GM21367 (cell line): ENCODE measurements around the gene DGCR6L.
"Not testable (repeated sequence)": the region's sequence is repeated elsewhere in the genome, so short reads cannot be mapped to it uniquely, and the experiment has no call there.

Experiments
- ATAC-seq: cut with Tn5 transposase; IDR thresholded peaks from one replicate; pipeline ENCODE4 v1.9.1; 2021; ENCODE audit not compliant: unreplicated experiment

The DGCR6L gene

DNA sequence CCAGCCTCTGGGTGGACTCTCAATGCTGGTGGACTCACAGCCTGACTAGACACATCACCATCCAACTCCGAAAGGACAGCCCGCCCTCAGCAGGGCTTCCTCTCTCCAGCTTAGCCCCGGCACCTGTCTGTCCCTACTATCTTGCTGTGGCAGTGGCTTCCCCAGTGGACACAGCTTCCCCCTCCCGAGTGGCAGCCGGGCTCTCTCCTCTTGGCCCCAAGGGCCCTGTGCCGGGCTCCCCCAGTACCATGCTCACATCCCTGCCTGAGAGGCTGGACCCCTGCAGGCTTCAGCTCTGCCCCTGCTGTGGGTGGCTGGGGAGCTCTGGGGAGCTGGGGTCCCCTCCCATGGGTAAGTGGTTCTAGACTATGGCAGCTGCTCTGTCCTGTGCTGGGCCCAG lies 9.1 kb downstream of the DGCR6L start:
- not testable (repeated sequence) for ATAC-seq

DNA sequence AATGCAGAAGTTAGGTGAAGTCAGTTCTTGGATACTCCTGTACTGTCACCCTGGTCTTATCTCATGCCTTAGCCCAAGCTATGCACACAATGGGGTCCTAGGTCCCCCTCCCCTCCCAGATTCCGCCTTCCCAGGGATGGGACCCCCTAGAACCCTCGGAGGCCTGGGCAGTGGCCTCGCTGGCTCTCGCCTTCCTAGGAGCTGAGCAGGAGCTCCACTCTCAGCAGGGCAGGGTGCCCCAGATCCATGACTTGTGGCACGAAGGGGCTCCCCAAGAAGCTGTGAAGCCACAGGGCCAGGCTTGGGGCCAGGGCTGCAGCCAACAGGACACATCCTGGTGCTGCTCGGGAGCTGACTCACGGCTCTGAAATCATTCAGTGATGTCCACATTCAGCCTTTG lies 9.7 kb downstream of the DGCR6L start:
- ATAC-seq: not testable (repeated sequence)

DNA sequence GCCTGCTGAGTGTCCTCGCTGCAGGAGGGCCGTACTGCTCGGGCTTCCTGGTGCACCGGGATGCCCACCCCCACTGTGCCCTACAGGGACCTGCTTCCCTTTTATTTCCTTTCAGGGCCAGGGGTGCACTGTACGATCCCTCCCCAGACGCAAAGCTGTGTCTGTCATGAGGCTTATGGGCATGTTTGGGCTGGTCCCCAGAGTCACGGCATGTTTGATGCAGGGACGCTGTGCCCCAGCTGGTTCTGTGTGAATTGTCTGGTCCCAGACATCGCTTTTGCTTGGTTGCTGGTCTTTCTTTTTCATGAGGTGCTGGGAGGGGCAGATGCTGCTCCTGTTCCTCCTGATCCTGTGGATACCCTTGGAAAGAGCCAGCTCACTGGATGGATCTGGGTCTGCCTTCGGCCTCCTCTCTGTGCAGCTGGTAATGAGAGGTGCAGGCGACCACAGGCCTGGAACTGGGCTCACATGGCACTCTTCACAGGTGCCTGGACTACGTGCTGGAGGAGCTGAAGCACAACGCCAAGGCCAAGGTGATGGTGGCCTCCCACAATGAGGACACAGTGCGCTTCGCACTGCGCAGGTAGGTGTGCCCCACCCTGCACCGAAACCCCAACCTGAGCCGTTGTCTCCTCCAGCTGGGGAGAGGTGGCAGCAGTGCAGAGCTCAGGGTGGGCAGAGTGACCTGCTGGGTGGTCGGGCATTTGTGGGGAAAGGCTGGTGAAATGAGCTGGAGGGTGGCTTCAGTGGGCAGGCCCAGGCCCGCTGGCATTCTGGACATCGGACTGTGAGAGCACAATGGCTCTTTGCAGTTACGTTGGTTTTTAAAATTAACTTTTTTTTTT lies 10.8 kb downstream of the DGCR6L start:
- ATAC-seq: not testable (repeated sequence)

DNA sequence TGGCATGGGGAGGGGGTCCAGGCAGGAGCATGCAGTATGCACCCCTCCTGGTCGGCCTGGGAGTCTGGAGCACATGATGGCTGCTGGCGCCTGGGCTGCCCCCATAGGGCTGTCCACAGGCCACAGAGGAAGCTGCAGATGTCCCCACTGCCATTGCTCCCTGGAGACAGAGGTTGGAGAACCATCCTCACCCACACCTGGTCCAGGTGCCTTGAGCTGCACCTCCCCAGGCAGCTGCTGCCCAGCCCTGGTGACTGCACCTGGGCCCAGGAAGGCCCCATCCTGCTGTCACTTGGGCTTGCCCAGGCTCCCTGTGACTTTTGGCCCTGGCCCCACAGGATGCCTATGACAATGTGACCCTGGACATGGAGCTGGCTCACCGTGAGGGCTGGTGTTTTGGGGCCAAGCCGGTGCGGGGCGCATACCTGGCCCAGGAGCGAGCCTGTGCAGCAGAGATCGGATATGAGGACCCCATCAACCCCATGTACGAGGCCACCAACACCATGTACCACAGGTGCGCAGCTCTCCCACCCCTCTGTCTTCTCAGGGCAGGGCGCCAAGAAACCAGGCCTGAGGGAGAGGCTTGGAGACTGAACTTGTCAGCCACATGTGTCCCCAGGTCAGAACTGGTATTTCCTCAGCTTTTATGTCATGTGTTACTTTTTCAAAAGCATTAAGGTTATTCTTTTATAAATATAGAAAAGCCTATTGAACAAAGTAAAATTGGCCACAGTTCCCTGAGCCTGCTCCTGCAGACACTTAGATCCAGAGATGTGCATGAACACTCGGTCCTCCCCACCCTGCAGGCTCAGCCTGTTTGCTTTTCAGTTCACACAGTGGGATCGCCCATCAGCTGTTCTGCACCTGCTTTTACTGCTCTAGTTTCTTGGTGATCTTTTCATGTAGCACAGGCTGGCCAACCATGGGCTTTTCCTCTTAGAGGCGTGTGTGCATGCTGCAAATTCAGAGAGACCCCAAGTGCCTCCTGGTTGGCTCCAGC lies 12.1 kb downstream of the DGCR6L start:
- ATAC-seq: not testable (repeated sequence)

DNA sequence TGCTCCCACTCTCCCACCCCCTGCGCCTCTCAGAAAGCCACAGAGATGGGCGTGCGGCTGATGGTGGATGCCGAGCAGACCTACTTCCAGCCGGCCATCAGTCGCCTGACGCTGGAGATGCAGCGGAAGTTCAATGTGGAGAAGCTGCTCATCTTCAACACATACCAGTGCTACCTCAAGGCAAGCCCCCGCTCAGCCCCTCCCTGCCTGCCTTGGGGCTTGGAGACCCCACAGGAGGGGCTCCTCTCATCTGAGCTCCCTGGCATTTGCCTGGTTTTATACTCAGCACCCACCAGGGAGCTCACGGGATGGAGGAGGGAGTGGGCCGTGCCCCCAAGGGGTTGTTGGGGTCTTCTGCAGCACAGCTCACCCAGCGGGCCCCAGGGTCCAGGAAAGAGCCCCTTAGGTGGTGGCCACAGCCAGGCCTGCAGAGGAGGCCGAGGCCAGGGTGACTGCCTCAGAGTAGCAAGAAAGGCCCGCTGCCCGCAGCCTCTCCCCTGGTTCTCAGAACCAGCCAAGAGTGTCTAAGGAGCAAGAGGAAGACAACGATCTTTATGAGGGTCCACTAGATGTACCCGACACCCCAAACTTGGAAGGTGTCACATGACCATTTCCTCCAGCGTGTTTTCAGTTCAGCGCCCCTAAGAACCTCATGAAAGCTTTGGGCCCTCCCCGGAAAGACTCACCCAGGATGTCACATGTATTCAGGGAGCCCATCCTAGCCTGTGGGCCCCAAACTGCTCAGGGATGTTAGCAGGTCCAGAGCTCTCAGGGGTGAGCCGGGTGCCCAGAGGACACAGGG lies 13.0 kb downstream of the DGCR6L start:
- ATAC-seq: not testable (repeated sequence)

DNA sequence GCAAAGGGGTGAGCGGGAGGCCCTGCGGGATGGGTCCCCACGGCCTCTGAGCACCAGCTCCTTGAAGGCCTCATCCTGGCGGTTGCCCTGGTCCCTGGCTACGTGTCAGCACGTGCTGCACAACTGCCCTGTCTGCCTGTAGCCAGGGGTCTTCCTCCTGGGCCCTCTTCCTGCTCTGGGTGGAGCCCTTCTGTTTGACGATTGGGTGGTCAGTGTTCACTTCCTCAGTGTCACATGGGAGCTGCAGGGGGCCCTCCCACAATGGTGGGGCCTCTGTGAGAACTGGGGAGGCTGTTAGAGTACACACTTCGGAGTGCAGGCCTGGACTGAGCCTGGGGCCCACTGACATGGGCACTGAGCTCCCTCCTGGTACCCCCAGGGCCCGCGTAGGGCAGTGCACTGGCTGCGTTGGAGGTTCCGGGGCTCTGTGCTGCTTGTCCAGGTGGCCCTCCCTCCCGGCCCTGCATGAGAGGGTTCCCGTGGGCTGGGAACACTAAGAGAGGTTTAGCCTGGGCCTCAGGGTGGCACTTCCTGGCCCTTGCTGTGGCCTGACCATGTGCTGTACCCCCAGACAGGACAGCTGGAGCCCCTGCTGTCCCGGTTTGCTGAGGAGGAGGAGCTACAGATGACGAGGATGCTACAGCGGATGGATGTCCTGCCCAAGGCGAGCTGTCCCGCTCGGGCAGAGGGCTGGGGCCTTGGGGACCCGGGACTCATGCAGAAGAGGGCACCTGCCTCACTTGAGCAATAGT lies 13.8 kb downstream of the DGCR6L start:
- no peak for ATAC-seq

- not testable (repeated sequence) for ATAC-seq
Observed at GRCh38 chr22:20305230-20305893, 14.5 kb downstream of the DGCR6L start.

GRCh38 chr22:20304646-20305045 lies 15.2 kb downstream of the DGCR6L start:
- ATAC-seq: no peak

DNA sequence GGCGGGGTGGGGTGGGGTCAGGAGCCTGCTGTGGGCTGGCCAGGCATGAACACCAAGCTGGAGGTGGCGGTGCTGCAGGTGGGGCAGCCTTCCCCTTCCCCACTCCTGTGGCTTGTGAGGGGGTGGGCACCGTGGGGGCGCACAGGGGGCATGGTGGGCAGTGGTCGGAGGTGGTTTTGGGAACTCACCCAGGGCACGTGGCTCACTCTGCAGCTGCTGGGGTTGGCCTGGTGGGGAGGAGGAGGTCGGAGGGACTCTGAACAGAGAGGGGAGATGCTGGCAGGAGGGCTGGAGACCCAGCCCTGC lies 16.7 kb downstream of the DGCR6L start:
- ATAC-seq: not testable (repeated sequence)

GRCh38 chr22:20302438-20303228 lies 17.2 kb downstream of the DGCR6L start:
- no peak for ATAC-seq

GRCh38 chr22:20299746-20300136 lies 20.1 kb downstream of the DGCR6L start:
- no peak for ATAC-seq

GRCh38 chr22:20298803-20299745 lies 20.8 kb downstream of the DGCR6L start:
- no peak for ATAC-seq

DNA sequence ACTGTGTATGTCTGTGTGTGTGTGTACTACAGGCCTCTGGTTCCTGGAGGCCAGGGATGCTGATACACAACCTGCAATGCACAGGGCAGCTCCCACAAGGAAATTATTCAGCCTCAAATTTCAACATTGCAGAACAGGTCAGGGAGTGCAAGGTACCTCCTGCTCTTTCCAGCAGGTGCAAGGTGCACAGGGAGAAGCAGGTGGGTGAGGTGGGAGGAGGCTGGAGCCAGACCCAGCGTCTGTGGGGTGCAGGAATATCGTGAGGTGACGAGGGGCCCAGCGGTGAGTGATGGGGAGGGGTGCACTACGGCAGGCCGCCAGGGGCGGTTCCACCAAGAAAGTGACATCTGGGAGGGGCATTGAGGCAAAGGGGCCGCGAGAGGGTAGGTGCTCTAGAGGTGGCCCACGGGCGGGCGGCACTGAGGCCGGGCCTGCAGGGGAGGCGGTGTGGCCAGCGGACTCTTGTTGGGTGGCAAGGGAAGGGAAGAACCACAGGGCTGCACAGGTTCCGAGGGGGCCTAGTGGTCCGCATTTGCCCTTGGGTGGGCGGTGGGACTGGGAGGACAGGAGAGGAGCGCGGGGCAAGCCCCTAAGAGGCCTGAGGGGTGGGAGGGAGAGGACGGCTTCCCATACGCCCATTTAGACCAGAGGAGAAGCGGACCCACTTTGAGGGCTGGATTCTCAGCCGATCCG lies 21.6 kb downstream of the DGCR6L start:
- no peak for ATAC-seq

- ATAC-seq: no peak
Observed at GRCh38 chr22:20297414-20298109, 22.3 kb downstream of the DGCR6L start.

- ATAC-seq: no peak
Observed at GRCh38 chr22:20296598-20296997, 23.3 kb downstream of the DGCR6L start.

DNA sequence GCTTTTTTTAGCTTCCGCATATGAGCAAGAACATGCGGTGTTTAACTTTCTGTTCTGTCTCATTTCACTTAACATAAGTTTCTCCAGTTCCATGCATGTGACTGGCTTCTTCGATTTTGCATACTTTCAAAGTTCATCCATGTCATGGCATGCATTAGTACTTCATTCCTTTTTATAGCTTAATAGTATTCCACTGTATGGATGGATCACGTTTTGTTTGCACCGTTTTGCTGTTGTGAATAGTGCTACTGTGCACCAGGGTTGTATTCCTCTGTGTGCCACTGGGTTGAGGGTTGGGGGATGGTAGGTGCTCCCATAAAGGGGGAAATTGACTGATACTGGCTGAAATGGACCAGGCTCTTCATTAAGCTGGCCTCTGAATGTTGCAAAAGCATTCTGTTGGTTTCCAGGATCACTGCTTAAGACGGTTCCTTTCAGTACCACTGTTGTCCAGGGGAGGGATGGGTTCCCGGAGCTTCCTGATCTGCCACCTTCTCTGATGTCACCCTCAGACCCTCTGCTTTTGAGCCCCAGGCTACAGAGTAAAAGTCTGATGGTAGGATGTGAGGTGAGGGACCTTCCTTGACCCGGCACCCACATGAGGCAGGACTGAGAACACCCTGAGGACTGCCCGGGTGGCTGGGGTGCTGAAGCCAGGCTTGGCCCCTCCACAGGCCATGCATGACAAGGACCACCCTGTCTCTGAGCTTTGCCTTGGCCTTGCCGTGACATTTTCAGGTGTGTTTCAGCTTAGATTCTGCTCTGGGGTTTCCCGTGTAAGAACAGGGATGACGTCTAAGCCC lies 24.4 kb downstream of the DGCR6L start:
- no peak for ATAC-seq
